Astrocyte of the spinal cord (primary cell): ENCODE results near the gene PICALM.
"Not testable (repeated sequence)": the region's sequence is repeated elsewhere in the genome, so short reads cannot be mapped to it uniquely, and the experiment has no call there.

Experiments
- DNase-seq: peaks from one replicate; pipeline ENCODE4 v3.0.0; 2011; ENCODE audit warnings: low read depth, low spot score
- H3K4me3 ChIP-seq: 2 replicates; pipeline ENCODE4 v1.5.1; 2011; ENCODE audit warnings: low read depth, mild to moderate bottlenecking, low read length, moderate library complexity
- in situ Hi-C: cut with HindIII; loops from 2 replicates; pipeline ENCODE4 v1.10.0; 2017; ENCODE audit warnings: low sequenced_read_pairs
- TF ChIP-seq, protein P1 (sequence below): IDR thresholded peaks from 2 replicates; pipeline ENCODE4 v1.5.1; 2012; ENCODE audit warnings: low read depth, mild to moderate bottlenecking, low read length, inconsistent platforms

The PICALM gene

DNA sequence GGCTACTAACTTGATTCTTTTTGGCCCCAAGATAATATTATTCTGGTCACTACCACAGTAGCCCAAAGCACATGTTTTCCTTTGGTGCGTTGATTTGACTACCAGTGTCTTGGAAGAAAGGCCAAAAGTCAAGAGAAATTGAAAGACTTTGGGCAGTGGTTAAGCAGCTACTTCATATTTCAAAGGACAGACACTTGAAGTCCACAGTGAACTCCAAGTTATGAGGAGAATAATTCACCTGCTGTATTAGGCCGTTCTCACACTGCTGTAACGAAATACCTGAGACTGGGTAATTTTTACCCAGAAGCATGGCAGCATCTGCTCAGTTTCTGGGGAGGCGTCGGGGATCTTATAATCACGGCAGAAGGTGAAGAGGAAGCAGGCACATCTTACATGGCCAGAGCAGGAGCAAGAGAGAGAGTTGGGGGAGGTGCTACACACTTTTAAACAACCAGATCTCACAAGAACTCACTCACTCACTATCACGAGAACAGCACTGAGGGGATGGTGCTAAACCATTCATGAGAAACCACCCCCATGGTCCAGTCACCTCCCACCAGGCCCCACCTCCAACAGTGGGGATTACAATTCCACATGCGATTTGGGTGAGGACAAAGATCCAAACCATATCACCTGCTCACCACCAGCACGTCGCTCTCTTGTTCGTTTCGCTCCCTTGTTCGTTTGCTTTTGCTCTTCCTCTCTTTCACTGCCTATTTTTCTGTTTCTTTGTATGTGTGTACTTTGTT lies 40.2 kb upstream of the PICALM start:
- DNase-seq: no peak
- in situ Hi-C loops: no loop called here
- TF ChIP-seq, protein P1, sequence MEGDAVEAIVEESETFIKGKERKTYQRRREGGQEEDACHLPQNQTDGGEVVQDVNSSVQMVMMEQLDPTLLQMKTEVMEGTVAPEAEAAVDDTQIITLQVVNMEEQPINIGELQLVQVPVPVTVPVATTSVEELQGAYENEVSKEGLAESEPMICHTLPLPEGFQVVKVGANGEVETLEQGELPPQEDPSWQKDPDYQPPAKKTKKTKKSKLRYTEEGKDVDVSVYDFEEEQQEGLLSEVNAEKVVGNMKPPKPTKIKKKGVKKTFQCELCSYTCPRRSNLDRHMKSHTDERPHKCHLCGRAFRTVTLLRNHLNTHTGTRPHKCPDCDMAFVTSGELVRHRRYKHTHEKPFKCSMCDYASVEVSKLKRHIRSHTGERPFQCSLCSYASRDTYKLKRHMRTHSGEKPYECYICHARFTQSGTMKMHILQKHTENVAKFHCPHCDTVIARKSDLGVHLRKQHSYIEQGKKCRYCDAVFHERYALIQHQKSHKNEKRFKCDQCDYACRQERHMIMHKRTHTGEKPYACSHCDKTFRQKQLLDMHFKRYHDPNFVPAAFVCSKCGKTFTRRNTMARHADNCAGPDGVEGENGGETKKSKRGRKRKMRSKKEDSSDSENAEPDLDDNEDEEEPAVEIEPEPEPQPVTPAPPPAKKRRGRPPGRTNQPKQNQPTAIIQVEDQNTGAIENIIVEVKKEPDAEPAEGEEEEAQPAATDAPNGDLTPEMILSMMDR: no peak
- no peak overlapping the region for H3K4me3 ChIP-seq

DNA sequence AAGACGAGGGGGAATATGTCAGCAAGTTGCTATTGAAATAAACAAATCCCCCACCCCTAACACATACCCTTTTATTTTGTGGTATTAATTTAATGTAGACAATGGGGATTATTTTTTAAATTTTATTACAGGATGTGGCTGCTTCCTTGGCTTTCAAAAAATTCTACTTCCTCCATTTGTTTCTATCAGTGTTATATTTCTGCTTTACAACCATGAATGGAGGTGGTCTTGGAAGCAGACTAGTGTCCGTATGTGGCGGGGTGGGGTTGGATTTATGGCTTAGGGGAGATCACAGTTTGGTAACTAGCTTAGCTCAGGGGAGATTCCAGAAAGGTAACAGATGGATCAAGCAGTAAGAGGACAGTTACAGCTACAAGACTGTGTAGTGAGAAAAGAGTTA lies 39.3 kb upstream of the PICALM start:
- TF ChIP-seq, protein P1: no peak
- H3K4me3 ChIP-seq: no peak overlapping the region
- no peak for DNase-seq
- in situ Hi-C loops: no loop called here

DNA sequence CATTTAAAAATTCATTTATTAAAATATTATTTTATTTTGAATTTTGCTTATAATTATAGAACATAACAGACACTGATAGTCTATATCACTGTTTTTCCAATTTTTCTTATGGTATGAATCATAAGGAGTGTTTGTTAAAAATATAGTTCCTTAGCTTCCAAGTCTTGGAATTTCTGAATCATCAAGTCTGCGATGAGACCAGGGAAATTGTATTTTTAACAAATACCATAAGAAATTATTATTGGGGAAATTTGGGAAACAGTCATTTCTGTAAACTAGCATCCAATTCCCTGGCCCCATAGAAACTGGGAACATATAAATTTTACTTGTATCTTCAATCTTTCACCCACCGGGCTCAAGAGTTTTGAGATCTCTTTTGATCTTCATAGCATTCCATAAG lies 38.0 kb upstream of the PICALM start:
- TF ChIP-seq, protein P1: no peak
- no peak overlapping the region for H3K4me3 ChIP-seq
- DNase-seq: peak; percentile 38
- in situ Hi-C loops: no loop called here

DNA sequence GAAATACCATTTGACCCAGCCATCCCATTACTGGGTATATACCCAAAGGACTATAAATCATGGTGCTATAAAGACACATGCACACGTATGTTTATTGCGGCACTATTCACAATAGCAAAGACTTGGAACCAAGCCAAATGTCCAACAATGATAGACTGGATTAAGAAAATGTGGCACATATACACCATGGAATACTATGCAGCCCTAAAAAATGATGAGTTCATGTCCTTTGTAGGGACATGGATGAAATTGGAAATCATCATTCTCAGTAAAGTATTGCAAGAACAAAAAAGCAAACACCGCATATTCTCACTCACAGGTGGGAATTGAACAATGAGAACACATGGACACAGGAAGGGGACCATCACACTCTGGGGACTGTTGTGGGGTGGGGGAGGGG lies 37.1 kb upstream of the PICALM start:
- DNase-seq, in situ Hi-C loops, H3K4me3 ChIP-seq: not testable (repeated sequence)

DNA sequence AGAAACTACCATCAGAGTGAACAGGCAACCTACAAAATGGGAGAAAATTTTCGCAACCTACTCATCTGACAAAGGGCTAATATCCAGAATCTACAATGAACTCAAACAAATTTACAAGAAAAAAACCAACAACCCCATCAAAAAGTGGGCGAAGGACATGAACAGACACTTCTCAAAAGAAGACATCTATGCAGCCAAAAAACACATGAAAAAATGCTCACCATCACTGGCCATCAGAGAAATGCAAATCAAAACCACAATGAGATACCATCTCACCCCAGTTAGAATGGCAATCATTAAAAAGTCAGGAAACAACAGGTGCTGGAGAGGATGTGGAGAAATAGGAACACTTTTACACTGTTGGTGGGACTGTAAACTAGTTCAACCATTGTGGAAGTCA lies 36.7 kb upstream of the PICALM start:
- H3K4me3 ChIP-seq, in situ Hi-C loops, DNase-seq: not testable (repeated sequence)

DNA sequence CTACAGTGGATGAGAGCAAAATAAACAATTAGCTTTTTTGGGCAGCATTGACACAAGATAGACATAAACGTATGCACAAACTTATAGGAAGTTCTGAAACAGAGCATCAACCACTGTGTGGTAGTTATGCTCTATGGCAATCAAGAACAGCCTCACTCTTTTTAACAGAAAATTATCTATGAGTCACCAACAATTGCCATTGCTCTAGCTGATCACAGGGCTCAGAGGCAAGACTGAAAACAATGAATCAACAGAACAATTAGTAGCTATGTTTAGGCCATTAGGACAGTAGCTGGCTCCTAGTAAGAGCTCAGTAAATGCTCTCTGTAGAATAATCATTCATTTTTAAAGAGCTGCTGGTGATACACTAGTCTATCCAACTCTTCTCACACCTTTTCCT lies 34.9 kb upstream of the PICALM start:
- H3K4me3 ChIP-seq: no peak overlapping the region
- no peak for DNase-seq
- TF ChIP-seq, protein P1: no peak
- in situ Hi-C loops: no loop called here

DNA sequence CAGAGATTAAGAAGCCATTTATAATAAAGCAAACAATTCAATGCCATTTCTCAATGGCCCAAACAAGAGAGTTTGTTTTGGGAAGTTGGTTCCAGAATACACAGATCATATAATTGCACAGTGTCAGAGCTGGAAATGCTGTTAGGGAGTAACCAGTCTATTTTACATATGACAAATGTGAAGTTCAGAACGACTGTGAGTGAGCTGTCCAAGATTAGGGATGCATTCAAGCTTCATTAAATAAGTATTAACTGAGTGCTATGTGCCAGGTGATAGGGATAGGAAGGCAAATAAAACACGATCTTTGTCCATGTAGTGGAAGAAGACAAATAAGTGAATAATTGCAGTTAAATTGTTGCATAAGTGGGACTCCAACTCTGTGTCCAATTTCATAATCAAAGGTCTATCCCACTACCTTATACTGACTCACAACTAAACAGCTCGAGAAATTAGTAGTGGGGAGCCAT lies 33.1 kb upstream of the PICALM start:
- in situ Hi-C loops: no loop called here

More for the DNA sequence above, 33.1 kb upstream of the PICALM start:
- H3K4me3 ChIP-seq: no peak overlapping the region
- TF ChIP-seq, protein P1: no peak
- no peak for DNase-seq
